Activated CD4-positive, alpha-beta memory T cell treated with anti-CD3 and anti-CD28 coated beads for 36 hours (primary cell): ENCODE results near the gene GPX6. TPM values are rescaled to one million over a fixed set of nuclear protein-coding genes. Genes with fewer than 3 reads are reported as not detected.

Experiments
- CTCF ChIA-PET: fragments of 350-600 bp; sonication (Branson Sonifier 250); formaldehyde crosslinking; loops from one replicate; lab custom pipeline; 2021; ENCODE audit warnings: antibody characterized with exemption, inconsistent platforms; lab: Charles Lee
- POLR2A ChIA-PET: fragments of 350-600 bp; sonication (Branson Sonifier 250); formaldehyde crosslinking; loops from one replicate; lab custom pipeline; 2021; ENCODE audit warnings: antibody characterized with exemption; lab: Charles Lee
- DNase-seq: peaks from one replicate; pipeline ENCODE4 v3.0.0-alpha.2; 2020
- H3K27ac Mint-ChIP-seq: one replicate; pipeline ENCODE4 v1.8.0; 2021; ENCODE audit warnings: mixed read lengths
- H3K27me3 Mint-ChIP-seq: one replicate; pipeline ENCODE4 v1.8.0; 2021; ENCODE audit warnings: mixed read lengths
- H3K36me3 Mint-ChIP-seq: one replicate; pipeline ENCODE4 v1.8.0; 2021; ENCODE audit warnings: mixed read lengths
- H3K4me1 Mint-ChIP-seq: one replicate; pipeline ENCODE4 v1.8.0; 2021; ENCODE audit warnings: low read depth, mixed read lengths
- H3K4me3 Mint-ChIP-seq: one replicate; pipeline ENCODE4 v1.8.0; 2021; ENCODE audit warnings: mild to moderate bottlenecking, mixed read lengths
- H3K9me3 Mint-ChIP-seq: one replicate; pipeline ENCODE4 v1.8.0; 2021; ENCODE audit warnings: mixed read lengths
- intact Hi-C: fragments of 100-400 bp; cut with micrococcal nuclease; formaldehyde crosslinking; loops from one replicate; pipeline ENCODE4 v1.15.1; 2023
- total RNA-seq, 2 experiments: library from RNA; stranded (reverse); gene quantifications; one replicate each; pipeline ENCODE4 v1.2.3, GENCODE V29; 2021

The GPX6 gene
- total RNA-seq, 2 experiments from 2014 or later = not detected

GRCh38 chr6:28462401-28462800, 53.2 kb downstream of the GPX6 start:
- H3K4me3 Mint-ChIP-seq = no peak overlapping the region
- no peaks in the 10 kb centered on the region for H3K9me3 Mint-ChIP-seq
- H3K27me3 Mint-ChIP-seq = peaks cover 62% of the 10 kb centered on the region
- ChIA-PET POLR2A (no interaction called here), CTCF (no interaction called here)
- peaks cover 6% of the 10 kb centered on the region for H3K4me1 Mint-ChIP-seq
- H3K27ac Mint-ChIP-seq = no peak overlapping the region
- no peaks in the 10 kb centered on the region for H3K36me3 Mint-ChIP-seq
- DNase-seq = peak; percentile 41
- intact Hi-C loops = no loop called here

- no peaks in the 10 kb centered on the region for H3K9me3 Mint-ChIP-seq
These were observed 57.0 kb downstream of the GPX6 start for GRCh38 chr6:28458568-28458967.

More at GRCh38 chr6:28458568-28458967, 57.0 kb downstream of the GPX6 start:
- POLR2A ChIA-PET = no interaction called here
- Mint-ChIP-seq H3K27ac (no peak overlapping the region), H3K4me3 (no peak overlapping the region), H3K27me3 (peaks cover 60% of the 10 kb centered on the region), H3K4me1 (peaks cover 6% of the 10 kb centered on the region), H3K36me3 (no peaks in the 10 kb centered on the region)
- CTCF ChIA-PET = no interaction called here
- no peak for DNase-seq
- intact Hi-C loops = no loop called here

Other genes starting within 250 kb of the GPX6 start
- 1 to 10 TPM; 6.0 to 6.4 TPM for gene ZSCAN26, start 248.7 kb downstream of the GPX6 start, total RNA-seq
- 1 to 10 TPM; 1.6 to 1.9 TPM for gene PGBD1, start 234.2 kb downstream of the GPX6 start, total RNA-seq
- gene ZSCAN31, start 179.6 kb downstream of the GPX6 start, total RNA-seq = 1 to 10 TPM in 1 of 2 experiments, under 1 TPM in 1; 0.77 to 1.6 TPM
- 1 to 10 TPM; 2.2 to 2.7 TPM for gene ZKSCAN3, start 165.8 kb downstream of the GPX6 start, total RNA-seq
- 1 to 10 TPM; 4.1 to 4.4 TPM for gene ZSCAN12, start 116.0 kb downstream of the GPX6 start, total RNA-seq
- gene ZSCAN23, start 72.3 kb downstream of the GPX6 start, total RNA-seq = 1 to 10 TPM in 1 of 2 experiments, under 1 TPM in 1; 0.83 to 1.1 TPM
- not detected for gene GPX5, start 10.1 kb upstream of the GPX6 start, total RNA-seq